IMR-90 (cell line): Measurements from ENCODE around the gene PPM1L. TPM values are rescaled to one million over a fixed set of nuclear protein-coding genes. Genes with fewer than 3 reads are reported as not detected.

Source experiments
- ATAC-seq: fragments of 200-7000 bp; cut with Tn5 transposase; 2 replicates; pipeline ENCODE4 v1.9.1; 2020; ENCODE audit warnings: low read depth, mild to moderate bottlenecking, moderate library complexity
- BruUV-seq: library from RNA; stranded (reverse); fragments of 400-500 nt; replicated peaks from 2 replicates; lab custom pipeline; 2021; lab: Mats Ljungman, UMichigan
- CTCF ChIA-PET: fragments of 300-600 bp; formaldehyde crosslinking; extraction: SDS; loops from one replicate; lab custom pipeline; 2021; ENCODE audit warnings: antibody characterized with exemption; lab: Yijun Ruan, JAX
- POLR2A ChIA-PET: fragments of 300-600 bp; sonication (Branson Sonifier 250); formaldehyde crosslinking; loops from one replicate; lab custom pipeline; 2022; ENCODE audit warnings: antibody characterized with exemption; ENCODE audit not compliant: unreplicated experiment; lab: Charles Lee
- DNase-seq: peaks from one replicate; pipeline ENCODE4 v3.0.0; 2013
- H2AFZ ChIP-seq: replicated peaks from 2 replicates; pipeline ENCODE3; 2013; ENCODE audit warnings: low read length, mild to moderate bottlenecking; ENCODE audit not compliant: poor library complexity
- H2AK5ac ChIP-seq: 2 replicates; pipeline ENCODE4 v1.6.1; 2013; ENCODE audit warnings: low read depth, low read length, inconsistent platforms
- H2AK9ac ChIP-seq: replicated peaks from 2 replicates; pipeline ENCODE3; 2013; ENCODE audit warnings: mild to moderate bottlenecking, low read depth, low read length, moderate library complexity; ENCODE audit not compliant: poor library complexity
- H2BK120ac ChIP-seq: 2 replicates; pipeline ENCODE4 v1.6.1; 2013; ENCODE audit warnings: low read depth, low read length, inconsistent platforms
- H2BK15ac ChIP-seq: 3 replicates; pipeline ENCODE4 v1.6.1; 2013; ENCODE audit warnings: low read depth, low read length, inconsistent platforms
- H2BK20ac ChIP-seq: 2 replicates; pipeline ENCODE4 v1.6.1; 2013; ENCODE audit warnings: low read depth, mild to moderate bottlenecking, inconsistent platforms, low read length, moderate library complexity
- H2BK5ac ChIP-seq: 2 replicates; pipeline ENCODE4 v1.6.1; 2013; ENCODE audit warnings: mild to moderate bottlenecking, low read depth, low read length, inconsistent platforms; ENCODE audit not compliant: poor library complexity, severe bottlenecking
- H3K14ac ChIP-seq: replicated peaks from 2 replicates; pipeline ENCODE4 v1.6.1; 2013; ENCODE audit warnings: low read depth, low read length, inconsistent platforms
- H3K18ac ChIP-seq: 2 replicates; pipeline ENCODE4 v1.6.1; 2013; ENCODE audit warnings: low read depth, low read length, control low read depth
- H3K23ac ChIP-seq: 2 replicates; pipeline ENCODE4 v1.6.1; 2013; ENCODE audit warnings: low read depth, low read length, inconsistent platforms
- H3K27ac ChIP-seq: 2 replicates; pipeline ENCODE4 v1.5.1; 2013; ENCODE audit warnings: mild to moderate bottlenecking, control low read depth, low read length; ENCODE audit not compliant: insufficient read depth
- H3K27me3 ChIP-seq: 2 replicates; pipeline ENCODE4 v1.6.1; 2013; ENCODE audit warnings: low read length; ENCODE audit not compliant: control insufficient read depth, insufficient read depth
- H3K36me3 ChIP-seq: 2 replicates; pipeline ENCODE4 v1.6.1; 2013; ENCODE audit warnings: low read length, mixed read lengths; ENCODE audit not compliant: control insufficient read depth, insufficient read depth
- H3K4ac ChIP-seq: 2 replicates; pipeline ENCODE4 v1.6.1; 2013; ENCODE audit warnings: low read depth, low read length, inconsistent platforms
- H3K4me1 ChIP-seq: 2 replicates; pipeline ENCODE4 v1.6.1; 2013; ENCODE audit warnings: low read length, mixed read lengths; ENCODE audit not compliant: control insufficient read depth, insufficient read depth
- H3K4me2 ChIP-seq: 2 replicates; pipeline ENCODE4 v1.6.1; 2013; ENCODE audit warnings: low read depth, mild to moderate bottlenecking, control low read depth, low read length, moderate library complexity
- H3K4me3 ChIP-seq: 2 replicates; pipeline ENCODE4 v1.5.1; 2013; ENCODE audit warnings: low read depth, mild to moderate bottlenecking, control low read depth, low read length, moderate library complexity; ENCODE audit not compliant: insufficient read depth
- H3K56ac ChIP-seq: 2 replicates; pipeline ENCODE4 v1.6.1; 2013; ENCODE audit warnings: low read length, inconsistent platforms; ENCODE audit not compliant: insufficient read depth; ENCODE audit errors: extremely low read depth
- H3K79me1 ChIP-seq, 2 experiments: 2 replicates each; pipeline ENCODE4 v1.6.1; 2013; ENCODE audit warnings: low read length in 2 of 2, inconsistent platforms in 1 of 2, low read depth in 1 of 2
- H3K9ac ChIP-seq: 2 replicates; pipeline ENCODE4 v1.6.1; 2013; ENCODE audit warnings: low read depth, low read length, control low read depth
- H3K9me1 ChIP-seq: 2 replicates; pipeline ENCODE4 v1.6.1; 2013; ENCODE audit warnings: low read length, inconsistent platforms; ENCODE audit not compliant: insufficient read depth
- H3K9me3 ChIP-seq: 2 replicates; pipeline ENCODE4 v1.6.1; 2013; ENCODE audit warnings: low read length; ENCODE audit not compliant: control insufficient read depth, insufficient read depth
- H4K20me1 ChIP-seq: 2 replicates; pipeline ENCODE4 v1.6.1; 2013; ENCODE audit warnings: low read length, inconsistent platforms; ENCODE audit not compliant: insufficient read depth
- H4K5ac ChIP-seq: 2 replicates; pipeline ENCODE4 v1.6.1; 2013; ENCODE audit warnings: mild to moderate bottlenecking, low read depth, low read length, control low read depth
- H4K8ac ChIP-seq, 2 experiments: 2 replicates each; pipeline ENCODE4 v1.6.1; 2013; ENCODE audit warnings: low read depth in 2 of 2, low read length in 2 of 2, control low read depth in 1 of 2, inconsistent platforms in 1 of 2
- H4K91ac ChIP-seq: 2 replicates; pipeline ENCODE4 v1.6.1; 2013; ENCODE audit warnings: low read depth, low read length, inconsistent platforms; ENCODE audit not compliant: insufficient read depth
- CHD1 ChIP-seq: IDR thresholded peaks from 2 replicates; pipeline ENCODE4 v1.6.1; 2012; ENCODE audit warnings: low read depth, low read length, improper control_type of control experiment
- FOS ChIP-seq: fragments of 150-350 bp; IDR thresholded peaks from 2 replicates; pipeline ENCODE4 v1.6.1; 2016; ENCODE audit warnings: low read depth, low read length
- MAZ ChIP-seq: IDR thresholded peaks from 2 replicates; pipeline ENCODE4 v1.6.1; 2012; ENCODE audit warnings: low read depth, mild to moderate bottlenecking, low read length, improper control_type of control experiment, moderate library complexity, borderline replicate concordance
- NFE2L2 ChIP-seq: fragments of 150-350 bp; IDR thresholded peaks from 2 replicates; pipeline ENCODE4 v1.6.1; 2016; ENCODE audit warnings: low read depth, mild to moderate bottlenecking, low read length
- RFX5 ChIP-seq: IDR thresholded peaks from 2 replicates; pipeline ENCODE4 v1.8.0; 2012; ENCODE audit warnings: low read depth, mild to moderate bottlenecking, low read length, moderate library complexity
- whole genome bisulfite sequencing, 2 experiments: methylation state at CpG; one replicate each; pipeline versions ENCODE4 v1.1.5 to v1.1.7; 2013; ENCODE audit warnings: missing lambda C conversion rate in 2 of 2; ENCODE audit not compliant: insufficient read length in 1 of 2; ENCODE audit errors: extremely low coverage in 2 of 2; 5-methylcytosine and 5-hydroxymethylcytosine counted together
- dilution Hi-C: fragments of 300-500 bp; cut with HindIII; formaldehyde crosslinking; loops from one replicate; pipeline ENCODE4 v1.14.3; 2018; ENCODE audit warnings: low sequenced_read_pairs; ENCODE audit not compliant: unreplicated experiment
- in situ Hi-C: fragments of 300-500 bp; cut with MboI; formaldehyde crosslinking; loops from 3 replicates; pipeline ENCODE4 v1.14.3; 2019; ENCODE audit warnings: low sequenced_read_pairs, inconsistent platforms, mixed read lengths
- intact Hi-C: fragments of 100-400 bp; cut with micrococcal nuclease; formaldehyde crosslinking; loops from 2 replicates; pipeline ENCODE4 v1.10.0; 2022
- polyA plus RNA-seq, 3 experiments: library from polyadenylated mRNA; depleted of rRNA; stranded (reverse); fragments of >200 nt; gene quantifications; 2 replicates each; pipeline ENCODE4 v1.2.3, GENCODE V29; 2012; ENCODE audit warnings: low replicate concordance in 1 of 3
- total RNA-seq: library from RNA; depleted of rRNA; stranded (reverse); fragments of >200 nt; gene quantifications from 2 replicates; pipeline ENCODE4 v1.2.3, GENCODE V29; 2012

The PPM1L gene
- total and polyA plus RNA-seq, 2 of the 4 experiments (the other 2 are of a cell fraction), result 0.14 to 0.18 TPM

DNA sequence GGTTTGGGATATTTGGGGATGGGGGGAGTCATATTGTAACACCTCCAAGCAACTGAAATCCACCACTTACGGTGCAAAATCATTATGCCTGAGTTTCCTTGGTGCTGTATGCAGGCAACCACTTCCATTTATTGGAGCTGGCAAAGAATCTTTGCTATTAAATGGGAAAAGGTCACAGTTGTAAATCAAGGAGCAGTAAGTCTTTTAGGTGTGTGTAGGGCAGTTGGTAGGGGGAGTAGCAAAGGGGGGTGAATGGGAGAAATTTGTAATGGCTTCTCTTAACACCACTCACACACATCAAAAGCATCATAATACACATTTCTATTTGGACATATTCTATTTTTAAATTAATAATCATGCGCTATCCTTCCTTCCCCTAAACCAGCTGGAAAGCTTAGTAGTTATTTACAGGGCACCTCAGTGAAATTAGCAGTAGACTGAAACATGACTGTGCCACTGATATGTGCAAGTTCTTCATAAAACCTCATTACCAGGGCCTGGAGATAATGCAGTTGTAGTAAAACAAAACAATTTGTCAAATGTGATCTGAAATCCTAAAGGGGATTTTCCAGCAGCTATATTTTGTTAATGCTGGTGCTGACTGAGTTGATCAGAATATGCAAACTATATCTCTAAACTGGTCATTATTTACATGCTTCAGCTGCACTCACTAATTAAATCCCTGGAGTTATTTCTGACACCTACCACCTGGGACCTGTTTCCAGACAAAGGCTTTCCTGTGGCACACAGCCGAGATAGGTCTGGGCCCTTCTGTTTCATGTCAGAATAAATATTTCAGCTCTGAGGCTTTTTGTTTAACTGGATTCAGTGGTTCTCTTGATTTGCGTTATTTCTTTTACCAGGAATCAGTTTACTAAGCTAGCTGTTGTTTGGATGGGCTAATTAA is 259.1 kb downstream of the PPM1L start:
- Histone ChIP-seq H3K9ac (no peak overlapping the region), H3K23ac (no peak overlapping the region), H4K8ac (no peak overlapping the region), H3K56ac (no peak overlapping the region), H3K36me3 (no peaks in the 10 kb centered on the region), H2BK20ac (no peak overlapping the region), H3K14ac (no peak overlapping the region), H3K4ac (no peak overlapping the region), H4K91ac (no peak overlapping the region), H2BK15ac (no peak overlapping the region), H3K9me3 (no peaks in the 10 kb centered on the region), H3K4me1 (no peaks in the 10 kb centered on the region), H4K20me1 (no peaks in the 10 kb centered on the region), H2AFZ (no peak overlapping the region), H2BK120ac (no peak overlapping the region), H3K4me2 (no peak overlapping the region), H2BK5ac (no peak overlapping the region), H3K79me1 (no peaks in the 10 kb centered on the region), H2AK9ac (no peak overlapping the region), H2AK5ac (no peak overlapping the region), H3K18ac (no peak overlapping the region), H3K27ac (no peak overlapping the region), H3K4me3 (no peak overlapping the region), H3K9me1 (no peaks in the 10 kb centered on the region), H4K5ac (no peak overlapping the region), H3K27me3 (no peaks in the 10 kb centered on the region)
- ATAC-seq, result no peak
- intact Hi-C loops, result no loop called here
- no TSS peak for BruUV-seq
- TF ChIP-seq MAZ (no peak), CHD1 (no peak), NFE2L2 (no peak), RFX5 (no peak), FOS (no peak)
- in situ Hi-C loops, result no loop called here
- ChIA-PET POLR2A (no interaction called here), CTCF (no interaction called here)
- WGBS, 2 experiments, result no CpG with 5 or more reads among the region's 4 CpGs
- dilution Hi-C loops, result no loop called here
- DNase-seq, result no peak
